ENCODE data around the gene JAZF1.

JAZF1 gene

DNA sequence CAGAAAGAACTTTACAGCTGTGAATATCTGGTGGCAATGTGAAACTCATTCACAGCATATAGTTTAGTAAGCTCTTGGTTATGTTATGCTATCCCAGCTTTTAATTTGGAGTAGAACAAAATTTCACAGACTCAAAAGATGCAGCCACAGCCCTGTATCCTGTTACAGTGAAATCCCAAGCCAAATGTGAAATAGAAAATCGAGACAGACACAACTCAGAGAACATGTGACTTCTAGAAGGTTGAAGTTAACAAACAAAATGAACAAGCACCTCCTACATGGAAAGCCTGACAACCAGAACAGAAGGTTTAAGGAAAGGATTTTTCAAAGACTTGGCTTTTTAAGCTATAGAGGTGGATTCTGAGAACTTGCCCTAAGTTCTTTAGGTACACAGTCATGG lies 39.6 kb downstream of the JAZF1 start:
- in situ Hi-C loops (cut with MboI; ENCODE audit: low sequenced_read_pairs), result no loop called here

DNA sequence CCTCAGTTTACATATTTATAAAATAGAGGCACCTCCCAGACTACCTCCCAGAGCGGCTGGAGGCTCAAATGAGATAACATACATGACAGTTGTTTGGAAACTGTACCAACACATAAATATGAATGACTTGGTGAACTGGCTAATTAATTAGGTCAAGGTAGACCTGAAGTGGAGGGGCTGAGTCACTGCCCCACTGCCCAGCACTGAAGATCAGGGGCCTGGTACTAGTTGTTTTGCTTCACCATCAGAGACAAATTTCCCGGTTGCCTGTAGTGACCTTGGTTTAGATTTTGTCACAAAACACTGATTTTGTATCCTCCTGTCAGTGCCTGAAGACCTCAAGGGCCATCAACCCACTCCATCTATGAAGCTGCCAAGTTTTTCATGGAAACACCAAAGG lies 41.8 kb downstream of the JAZF1 start:
- in situ Hi-C loops (cut with MboI; ENCODE audit: low sequenced_read_pairs), result no loop called here

DNA sequence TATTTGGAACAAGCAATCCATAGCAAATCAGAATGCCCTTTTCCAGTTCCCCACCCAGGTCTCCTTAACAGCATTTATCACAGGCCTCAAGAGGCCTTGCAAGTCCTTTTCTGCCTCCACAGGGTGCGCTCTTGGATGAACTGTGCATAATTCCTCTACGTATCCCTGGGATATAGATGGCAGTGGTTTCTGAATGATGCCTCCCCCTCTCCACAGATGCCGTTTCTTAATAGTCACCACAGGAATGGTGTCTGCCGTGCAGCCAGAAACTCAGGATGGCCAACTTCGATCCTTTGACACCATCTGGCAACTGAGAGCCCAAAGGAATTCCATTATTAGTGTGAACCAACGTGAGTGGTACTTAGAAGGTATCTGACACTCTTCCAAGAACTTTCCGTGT lies 43.1 kb downstream of the JAZF1 start:
- in situ Hi-C loops (cut with MboI; ENCODE audit: low sequenced_read_pairs), result no loop called here

GRCh38 chr7:28136885-28137284 lies 43.7 kb downstream of the JAZF1 start:
- in situ Hi-C loops (cut with MboI; ENCODE audit: low sequenced_read_pairs), result no loop called here

- in situ Hi-C loops (cut with MboI; ENCODE audit: low sequenced_read_pairs), result no loop called here
Observed at GRCh38 chr7:28136420-28136819, 44.2 kb downstream of the JAZF1 start.

GRCh38 chr7:28135760-28136159 lies 44.8 kb downstream of the JAZF1 start:
- in situ Hi-C loops (cut with MboI; ENCODE audit: low sequenced_read_pairs), result no loop called here

- in situ Hi-C loops (cut with MboI; ENCODE audit: low sequenced_read_pairs), result no loop called here
Observed at GRCh38 chr7:28135315-28135714, 45.3 kb downstream of the JAZF1 start.

DNA sequence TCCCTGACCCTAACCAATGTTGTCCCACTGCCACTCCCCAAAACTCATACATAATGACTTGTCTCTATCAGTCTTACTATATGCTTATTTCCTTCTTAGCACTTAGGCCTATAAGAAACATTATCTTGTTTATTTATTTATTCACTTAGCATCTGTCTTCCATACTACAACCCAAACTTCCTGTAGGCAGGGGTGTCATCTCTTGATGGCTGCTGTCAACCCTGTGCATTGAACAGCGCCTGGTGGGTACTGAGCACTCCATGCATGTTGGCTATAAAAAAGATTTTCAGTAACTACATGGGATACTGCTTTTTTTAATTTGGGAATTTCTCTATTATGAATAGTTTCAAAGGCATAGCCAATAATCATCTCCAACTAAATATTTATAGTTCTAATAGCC lies 46.7 kb downstream of the JAZF1 start:
- in situ Hi-C loops (cut with MboI; ENCODE audit: low sequenced_read_pairs), result no loop called here

- in situ Hi-C loops (cut with MboI; ENCODE audit: low sequenced_read_pairs), result no loop called here
Observed at GRCh38 chr7:28132959-28133870, 47.4 kb downstream of the JAZF1 start.

DNA sequence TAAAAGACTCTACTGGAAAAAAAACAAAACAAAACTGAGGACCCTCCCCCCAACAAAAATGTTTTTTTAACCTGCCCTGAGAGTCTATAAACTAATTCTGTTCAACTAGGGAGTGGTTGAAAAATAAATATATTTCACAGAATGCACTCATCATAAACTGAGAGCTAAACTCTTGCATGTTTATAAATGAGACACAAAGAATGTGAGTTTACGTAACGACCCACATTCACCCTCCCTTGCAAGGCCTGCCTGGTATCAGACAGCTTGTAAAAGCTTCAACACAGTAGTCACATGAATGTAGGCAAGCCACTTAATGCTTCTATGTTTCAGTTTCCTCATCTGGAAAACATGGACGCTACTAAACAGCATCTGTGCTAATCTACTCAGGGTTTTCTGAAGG lies 50.3 kb downstream of the JAZF1 start:
- in situ Hi-C loops (cut with MboI; ENCODE audit: low sequenced_read_pairs), result no loop called here

DNA sequence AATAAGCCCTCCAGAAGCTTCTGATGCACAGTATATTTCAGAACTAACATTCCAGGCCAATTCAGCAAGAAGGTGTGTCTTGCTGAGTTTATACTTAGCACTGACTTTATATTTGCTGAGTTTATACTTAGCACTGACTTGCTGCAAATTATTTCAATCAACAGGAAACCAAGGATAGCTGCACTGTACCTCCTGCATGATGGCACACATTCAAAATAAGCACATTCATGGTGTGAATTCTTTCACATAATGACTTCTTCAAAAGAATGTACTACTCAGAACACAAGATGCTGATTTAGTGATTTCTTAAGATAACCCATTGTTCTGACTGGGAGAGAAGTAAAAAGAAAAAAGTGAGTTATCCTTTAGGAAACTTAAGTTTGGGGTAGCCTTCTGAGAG lies 52.0 kb downstream of the JAZF1 start:
- in situ Hi-C loops (cut with MboI; ENCODE audit: low sequenced_read_pairs), result no loop called here

DNA sequence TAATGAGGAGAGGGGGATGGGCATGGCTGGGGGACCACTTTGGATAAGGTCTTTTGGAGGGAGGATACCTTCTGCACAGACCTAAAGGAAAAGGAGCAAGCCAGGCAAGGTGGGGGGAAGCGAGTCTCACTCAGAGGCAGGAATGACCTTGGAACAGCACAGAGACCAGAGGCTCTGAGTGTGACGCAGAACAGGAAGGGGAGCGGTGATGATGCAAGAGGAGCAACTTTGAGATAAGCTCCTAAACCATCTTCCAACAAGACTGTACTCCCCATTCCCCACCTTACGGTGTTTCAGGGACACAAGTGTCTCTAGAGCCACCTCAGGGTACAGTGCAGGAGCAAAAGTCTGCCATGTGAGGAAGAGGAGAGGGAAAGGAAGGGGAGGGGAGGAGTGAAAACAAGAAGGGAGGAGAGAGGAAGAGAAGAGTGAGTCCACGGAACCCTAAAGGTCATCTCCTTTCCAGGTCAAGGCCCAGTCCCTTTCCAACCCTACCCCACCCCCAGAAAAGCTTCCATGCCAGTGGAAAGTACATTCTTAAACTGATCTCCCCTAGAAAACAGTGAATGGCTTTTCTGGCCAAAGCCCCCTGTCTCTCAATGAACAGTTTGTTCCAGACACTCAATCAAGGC lies 54.1 kb downstream of the JAZF1 start:
- in situ Hi-C loops (cut with MboI; ENCODE audit: low sequenced_read_pairs), result no loop called here

GRCh38 chr7:28125431-28126409 lies 54.9 kb downstream of the JAZF1 start:
- in situ Hi-C loops (cut with MboI; ENCODE audit: low sequenced_read_pairs), result no loop called here

- in situ Hi-C loops (cut with MboI; ENCODE audit: low sequenced_read_pairs), result no loop called here
Observed at GRCh38 chr7:28124413-28124812, 56.2 kb downstream of the JAZF1 start.

DNA sequence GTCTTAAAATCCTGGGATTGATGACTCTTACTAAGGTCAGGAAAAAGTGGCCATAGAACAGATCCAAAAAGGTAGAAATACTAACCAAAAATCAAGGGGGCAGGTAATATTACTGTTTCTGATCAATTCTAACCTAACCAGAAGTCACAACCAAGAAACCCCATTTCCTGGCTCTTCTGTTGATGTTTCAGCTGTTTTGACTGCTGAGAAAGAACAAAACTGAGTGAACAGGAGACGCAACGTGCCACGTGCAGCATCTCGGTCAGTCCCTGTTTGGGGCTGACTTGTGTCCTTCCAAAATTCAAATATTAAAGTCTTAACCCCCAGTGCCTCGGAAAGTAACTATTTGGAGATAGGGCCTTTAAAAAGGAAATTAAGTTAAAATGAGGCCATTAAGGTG lies 56.8 kb downstream of the JAZF1 start:
- in situ Hi-C loops (cut with MboI; ENCODE audit: low sequenced_read_pairs), result no loop called here

DNA sequence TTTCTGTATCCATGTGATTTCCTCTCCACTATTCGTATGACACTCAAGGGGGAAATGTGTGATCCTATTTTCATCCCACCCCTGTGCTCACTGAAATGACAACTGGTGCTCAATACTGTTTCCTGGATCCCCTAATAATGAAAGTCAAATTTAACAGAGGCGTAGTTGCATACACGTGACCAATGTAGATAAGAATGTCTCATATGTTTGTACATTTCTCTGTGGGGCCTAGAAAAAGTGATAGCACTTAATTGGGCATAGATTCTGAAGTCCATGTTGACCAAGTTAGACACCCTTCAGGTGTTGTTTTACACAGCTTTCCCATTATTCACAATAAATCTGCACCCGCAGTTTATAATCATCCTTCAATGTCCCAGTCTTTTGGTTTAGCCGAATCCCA lies 59.1 kb downstream of the JAZF1 start:
- in situ Hi-C loops (cut with MboI; ENCODE audit: low sequenced_read_pairs), result no loop called here

DNA sequence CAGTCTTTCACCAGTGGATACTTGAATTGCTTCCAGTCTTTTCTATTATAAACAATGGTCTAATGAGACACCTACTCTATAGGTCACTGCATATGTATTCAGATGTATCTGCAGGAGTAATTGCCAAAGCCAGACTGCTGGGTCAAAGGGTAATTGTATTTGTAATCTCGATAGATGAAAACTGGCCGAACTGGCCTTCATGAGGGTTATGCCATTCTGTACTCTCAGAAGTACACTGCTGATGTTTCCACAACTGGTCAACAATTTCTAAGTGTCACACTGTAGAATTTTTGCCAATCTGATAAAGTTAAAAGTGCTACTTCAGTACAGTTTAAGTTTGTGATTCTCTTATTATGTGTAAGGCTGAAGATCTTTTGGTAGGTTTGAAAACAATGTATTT lies 64.6 kb downstream of the JAZF1 start:
- in situ Hi-C loops (cut with MboI; ENCODE audit: low sequenced_read_pairs), result no loop called here

DNA sequence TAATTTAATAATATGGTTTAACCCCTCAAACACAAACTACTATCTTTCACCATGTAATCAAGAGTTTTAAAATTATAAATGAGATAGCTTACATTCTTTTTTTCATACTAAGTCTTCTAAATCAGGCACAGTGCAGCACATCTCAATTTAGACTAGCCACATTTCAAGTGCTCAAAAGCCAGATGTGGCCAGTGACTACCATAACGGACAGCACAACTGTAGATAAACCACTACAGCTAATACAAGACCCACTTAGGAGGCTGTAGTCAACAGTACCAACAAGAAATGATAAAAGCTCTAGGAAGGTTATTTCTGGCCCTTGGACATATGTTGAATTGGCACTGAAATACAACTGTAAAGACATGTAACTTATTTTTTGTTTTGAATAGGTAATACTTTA lies 65.3 kb downstream of the JAZF1 start:
- in situ Hi-C loops (cut with MboI; ENCODE audit: low sequenced_read_pairs), result no loop called here

DNA sequence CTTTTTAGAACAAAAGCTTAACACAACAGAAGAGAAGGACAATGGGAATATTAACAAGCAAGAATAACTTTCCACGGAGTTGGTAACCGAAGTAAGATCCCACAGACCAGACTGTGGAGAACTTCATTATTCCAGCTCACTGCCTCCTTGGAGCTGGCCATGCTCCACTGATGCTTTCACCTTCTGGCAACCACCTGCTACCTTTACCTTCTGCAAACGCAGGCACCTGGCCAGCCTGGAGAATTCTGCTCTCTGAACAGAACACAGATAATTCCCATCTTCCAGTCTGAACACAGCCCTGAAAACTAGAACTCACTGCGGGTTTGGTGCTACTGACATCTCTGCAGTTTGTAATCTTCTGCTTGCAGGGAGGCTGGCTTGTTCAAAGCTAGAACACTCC lies 66.5 kb downstream of the JAZF1 start:
- in situ Hi-C loops (cut with MboI; ENCODE audit: low sequenced_read_pairs), result no loop called here

DNA sequence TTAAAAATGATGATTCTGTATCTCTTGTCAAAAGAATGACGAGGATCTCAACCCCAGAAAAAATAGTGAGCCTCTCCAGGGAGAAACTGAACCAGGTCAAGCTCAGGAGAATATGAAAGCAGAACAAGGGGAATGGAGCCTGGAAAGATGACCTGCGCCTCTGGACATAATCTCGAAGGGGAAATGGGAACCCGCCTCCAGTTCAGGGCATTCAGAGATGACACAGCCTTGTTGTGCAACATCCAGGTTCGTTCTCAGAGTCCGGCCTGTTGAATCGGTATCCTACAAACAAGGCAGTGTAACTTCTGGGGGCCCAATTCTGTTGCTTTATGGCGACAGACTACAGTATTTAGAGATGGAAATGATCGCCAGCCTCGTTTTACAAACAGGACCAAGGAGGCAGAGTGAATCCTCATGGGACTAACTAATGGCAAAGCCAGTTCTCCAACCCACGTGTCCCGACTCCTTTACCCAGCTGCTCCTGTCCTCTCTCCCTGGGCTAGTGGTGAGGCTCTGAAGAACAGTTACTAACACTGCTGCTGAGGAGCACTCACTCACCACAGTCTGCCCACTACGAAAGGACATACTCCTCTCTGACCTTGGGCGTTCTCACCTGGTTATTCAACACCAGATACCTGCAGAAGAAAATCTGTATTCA lies 67.6 kb downstream of the JAZF1 start:
- in situ Hi-C loops (cut with MboI; ENCODE audit: low sequenced_read_pairs), result no loop called here

- in situ Hi-C loops (cut with MboI; ENCODE audit: low sequenced_read_pairs), result no loop called here
Observed at GRCh38 chr7:28112467-28112866, 68.1 kb downstream of the JAZF1 start.

All from HL-60/S4 treated with retinoic acid at 250 ng/mL for 4 days and 3 days (cell line).